Liver (tissue), 9 donors: ENCODE measurements around the gene SLC35B3. TPM values are rescaled to one million over a fixed set of nuclear protein-coding genes. Genes with fewer than 3 reads are reported as not detected.

Source experiments
- DNase-seq: peaks from one replicate; pipeline ENCODE4 v3.0.0-alpha.2; 2017; ENCODE audit warnings: low spot score
- H3K27ac ChIP-seq, 2 donors: one replicate each; pipeline ENCODE4 v1.7.0; 2013; ENCODE audit warnings: inconsistent platforms in 2 of 2, low read length in 2 of 2, control low read depth in 1 of 2, low read depth in 1 of 2, mild to moderate bottlenecking in 1 of 2
- H3K27me3 ChIP-seq, 4 donors: one replicate each; pipeline versions ENCODE4 v1.6.1 to v1.7.0; 2013; ENCODE audit warnings: low read length in 3 of 4, inconsistent platforms in 1 of 4, mild to moderate bottlenecking in 1 of 4, moderate library complexity in 1 of 4; ENCODE audit not compliant: control insufficient read depth in 4 of 4, insufficient read depth in 4 of 4
- H3K36me3 ChIP-seq, 4 donors: one replicate each; pipeline versions ENCODE4 v1.6.1 to v1.7.0; 2013; ENCODE audit warnings: low read length in 3 of 4, mild to moderate bottlenecking in 3 of 4, low read depth in 1 of 4, moderate library complexity in 1 of 4; ENCODE audit not compliant: control insufficient read depth in 4 of 4, insufficient read depth in 3 of 4
- H3K4me1 ChIP-seq, 4 donors: one replicate each; pipeline versions ENCODE4 v1.6.1 to v1.7.0; 2013; ENCODE audit warnings: low read length in 3 of 4, mild to moderate bottlenecking in 3 of 4, moderate library complexity in 1 of 4; ENCODE audit not compliant: control insufficient read depth in 4 of 4, insufficient read depth in 4 of 4
- H3K4me3 ChIP-seq, 3 donors: one replicate each; pipeline versions ENCODE4 v1.6.1 to v1.7.0; 2013; ENCODE audit warnings: low read length in 3 of 3, control low read depth in 1 of 3, low read depth in 1 of 3, mild to moderate bottlenecking in 1 of 3
- H3K9ac ChIP-seq, 2 donors: one replicate each; pipeline ENCODE4 v1.7.0; 2013; ENCODE audit warnings: low read length in 2 of 2, mild to moderate bottlenecking in 2 of 2, moderate library complexity in 2 of 2, control low read depth in 1 of 2, low read depth in 1 of 2
- H3K9me3 ChIP-seq, 4 donors: one replicate each; pipeline versions ENCODE4 v1.6.1 to v1.7.0; 2013; ENCODE audit warnings: low read length in 3 of 4; ENCODE audit not compliant: control insufficient read depth in 4 of 4
- ATF3 ChIP-seq: IDR thresholded peaks from 2 replicates; pipeline ENCODE4 v1.6.1; 2016; ENCODE audit warnings: antibody characterized with exemption
- CTCF ChIP-seq: fragments of 150-350 bp; IDR thresholded peaks from 2 replicates; pipeline ENCODE4 v1.5.1; 2017; ENCODE audit warnings: improper control_type of control experiment, low read depth, low read length; ENCODE audit not compliant: missing input control
- EGR1 ChIP-seq, 2 donors: IDR thresholded peaks; 2 replicates each; pipeline ENCODE4 v1.6.1; 2016 to 2018; ENCODE audit warnings: antibody characterized with exemption in 2 of 2, low read depth in 2 of 2
- FOXA1 ChIP-seq: IDR thresholded peaks from 2 replicates; pipeline ENCODE4 v1.6.1; 2016; ENCODE audit warnings: antibody characterized with exemption
- FOXA2 ChIP-seq: IDR thresholded peaks from 2 replicates; pipeline ENCODE4 v1.6.1; 2016; ENCODE audit warnings: antibody characterized with exemption
- GABPA ChIP-seq, 2 donors: IDR thresholded peaks in 1 of 2; conservative IDR thresholded peaks in 1 of 2; 2 replicates each; pipeline ENCODE4 v1.6.1; 2016; ENCODE audit warnings: antibody characterized with exemption in 2 of 2, mild to moderate bottlenecking in 1 of 2, moderate library complexity in 1 of 2
- HNF4A ChIP-seq, 2 donors: conservative IDR thresholded peaks; 2 replicates each; pipeline ENCODE4 v1.6.1; 2016; ENCODE audit warnings: antibody characterized with exemption in 2 of 2, mild to moderate bottlenecking in 2 of 2
- HNF4G ChIP-seq: IDR thresholded peaks from 2 replicates; pipeline ENCODE4 v1.6.1; 2016; ENCODE audit warnings: antibody characterized with exemption
- JUND ChIP-seq, 2 donors: IDR thresholded peaks; 2 replicates each; pipeline ENCODE4 v1.6.1; 2016; ENCODE audit warnings: antibody characterized with exemption in 2 of 2
- MAX ChIP-seq: IDR thresholded peaks from 2 replicates; pipeline ENCODE4 v1.6.1; 2016; ENCODE audit warnings: antibody characterized with exemption
- NR2F2 ChIP-seq: IDR thresholded peaks from 2 replicates; pipeline ENCODE4 v1.6.1; 2016; ENCODE audit warnings: antibody characterized with exemption
- RAD21 ChIP-seq, 2 donors: IDR thresholded peaks; 2 replicates each; pipeline ENCODE4 v1.6.1; 2016; ENCODE audit warnings: antibody characterized with exemption in 2 of 2, mild to moderate bottlenecking in 2 of 2
- REST ChIP-seq: IDR thresholded peaks from 2 replicates; pipeline ENCODE4 v1.6.1; 2016; ENCODE audit warnings: antibody characterized with exemption, mild to moderate bottlenecking
- RXRA ChIP-seq, 2 donors: IDR thresholded peaks; 2 replicates each; pipeline ENCODE4 v1.6.1; 2017 to 2018; ENCODE audit warnings: antibody characterized with exemption in 2 of 2, mild to moderate bottlenecking in 1 of 2
- SP1 ChIP-seq: IDR thresholded peaks from 2 replicates; pipeline ENCODE4 v1.6.1; 2018; ENCODE audit warnings: antibody characterized with exemption, mild to moderate bottlenecking
- TAF1 ChIP-seq: conservative IDR thresholded peaks from 2 replicates; pipeline ENCODE4 v1.6.1; 2016; ENCODE audit warnings: antibody characterized with exemption, mild to moderate bottlenecking
- YY1 ChIP-seq: IDR thresholded peaks from 2 replicates; pipeline ENCODE4 v1.6.1; 2016; ENCODE audit warnings: antibody characterized with exemption, mild to moderate bottlenecking
- ZBTB33 ChIP-seq: IDR thresholded peaks from 2 replicates; pipeline ENCODE4 v1.6.1; 2016; ENCODE audit warnings: antibody characterized with exemption
- WGBS: extraction: QIAGEN DNeasy Blood & Tissue Kit; methylation state at CpG from one replicate; pipeline ENCODE4 v1.1.7; 2013; 5-methylcytosine and 5-hydroxymethylcytosine counted together
- polyA plus RNA-seq, 2 donors: library from polyadenylated mRNA; stranded (reverse) in 1 of 2; unstranded in 1 of 2; fragments of 200-250 nt in 1 of 2; fragments of >200 nt in 1 of 2; fragmentation: Nextera tagmentation in 1 of 2; extraction: Ambion mirVana in 1 of 2; gene quantifications; one replicate each; pipeline versions ENCODE4 v1.2.1 to v1.2.3, GENCODE V29; 2013 to 2015
- total RNA-seq, 2 donors: library from RNA; depleted of rRNA; stranded (reverse); fragments of >200 nt; gene quantifications; one replicate each; pipeline ENCODE4 v1.2.3, GENCODE V29; 2014
- donor health status: healthy.
- donor health status: healthy.
- donor health status: healthy.
- donor health status: healthy.
- donor health status: healthy.

Gene SLC35B3
- total and polyA plus RNA-seq, 4 donors: 11.8 to 12.7 (median 12.2) TPM

GRCh38 chr6:8383584-8383983 lies 51.8 kb downstream of the SLC35B3 start:
- 66% methylated on average over 2 of the region's 2 CpGs for WGBS
- Histone ChIP-seq H3K9me3 (no peaks in the 10 kb centered on the region), H3K27me3 (peaks cover 0 to 6% (median 1%) of the 10 kb centered on the region in 4 donors), H3K4me1 (no peaks in the 10 kb centered on the region), H3K4me3 (no peak overlapping the region), H3K36me3 (no peaks in the 10 kb centered on the region), H3K9ac (no peak overlapping the region), H3K27ac (no peak overlapping the region)
- TF ChIP-seq RXRA (IDR thresholded peaks at IDR 0.05): no peak
- no peak for TF ChIP-seq GABPA (IDR thresholded peaks at IDR 0.05 in 1 of 2, conservative IDR thresholded peaks at IDR 0.05 in 1 of 2)
- no peak for TF ChIP-seq HNF4G
- TF ChIP-seq RAD21 (IDR thresholded peaks at IDR 0.05): no peak
- no peak for TF ChIP-seq REST
- TF ChIP-seq EGR1 (IDR thresholded peaks at IDR 0.05; ENCODE audit: low read depth in 2 of 2): no peak
- no peak for TF ChIP-seq ZBTB33
- no peak for TF ChIP-seq MAX
- no peak for TF ChIP-seq CTCF
- no peak for TF ChIP-seq NR2F2
- no peak for TF ChIP-seq TAF1
- TF ChIP-seq JUND (IDR thresholded peaks at IDR 0.05): no peak
- no peak for TF ChIP-seq FOXA1
- TF ChIP-seq YY1: no peak
- no peak for TF ChIP-seq HNF4A (conservative IDR thresholded peaks at IDR 0.05)
- no peak for TF ChIP-seq SP1
- TF ChIP-seq ATF3: no peak
- TF ChIP-seq FOXA2: no peak
- DNase-seq: no peak
